Loucy (cell line): ENCODE results near the gene HMMR.

Source experiments
- H2AFZ ChIP-seq: fragments of 200-600 bp; sonication (generic); 2 replicates; pipeline ENCODE4 v1.6.0; 2016; ENCODE audit warnings: antibody characterized with exemption, mild to moderate bottlenecking, low read length, moderate library complexity
- H3F3A ChIP-seq: fragments of 200-600 bp; 2 replicates; pipeline ENCODE4 v1.6.0; 2016; ENCODE audit warnings: antibody characterized with exemption, low read depth, mild to moderate bottlenecking
- H3K27me3 ChIP-seq: fragments of 200-600 bp; sonication (generic); 2 replicates; pipeline ENCODE4 v1.6.1; 2014; ENCODE audit warnings: low read length, mild to moderate bottlenecking; ENCODE audit not compliant: insufficient read depth, poor library complexity, severe bottlenecking
- H3K36me3 ChIP-seq: fragments of 200-600 bp; sonication (generic); 2 replicates; pipeline ENCODE4 v1.6.1; 2016; ENCODE audit warnings: low read length; ENCODE audit not compliant: insufficient read depth
- H3K4me1 ChIP-seq: fragments of 200-600 bp; sonication (generic); 2 replicates; pipeline ENCODE4 v1.5.1; 2014; ENCODE audit warnings: low read length, mild to moderate bottlenecking; ENCODE audit not compliant: insufficient read depth, poor library complexity, severe bottlenecking
- H3K4me2 ChIP-seq: fragments of 200-600 bp; sonication (generic); 2 replicates; pipeline ENCODE4 v1.6.0; 2014; ENCODE audit warnings: antibody characterized with exemption, low read length, low read depth, mild to moderate bottlenecking; ENCODE audit not compliant: poor library complexity, severe bottlenecking
- H3K4me3 ChIP-seq: fragments of 200-600 bp; sonication (generic); 2 replicates; pipeline ENCODE4 v1.5.1; 2014; ENCODE audit warnings: low read length, mild to moderate bottlenecking, mixed read lengths; ENCODE audit not compliant: poor library complexity, severe bottlenecking
- H3K79me2 ChIP-seq: fragments of 200-600 bp; sonication (generic); 2 replicates; pipeline ENCODE4 v1.6.1; 2014; ENCODE audit warnings: low read length; ENCODE audit not compliant: insufficient read depth
- H3K9ac ChIP-seq: fragments of 200-600 bp; sonication (generic); 2 replicates; pipeline ENCODE4 v1.6.0; 2014; ENCODE audit warnings: mild to moderate bottlenecking, low read depth, low read length, moderate library complexity; ENCODE audit not compliant: poor library complexity, severe bottlenecking
- H3K9me2 ChIP-seq: fragments of 200-600 bp; sonication (generic); replicated peaks from 2 replicates; pipeline ENCODE4 v1.6.1; 2016; ENCODE audit warnings: low read depth, low read length, mixed read lengths
- H3K9me3 ChIP-seq: fragments of 200-600 bp; sonication (generic); 2 replicates; pipeline ENCODE4 v1.6.1; 2014; ENCODE audit warnings: mild to moderate bottlenecking, antibody characterized with exemption, low read length, low read depth; ENCODE audit not compliant: insufficient read depth
- H4K20me1 ChIP-seq: fragments of 200-600 bp; sonication (generic); 2 replicates; pipeline ENCODE4 v1.6.0; 2014; ENCODE audit warnings: antibody characterized with exemption, low read length, mild to moderate bottlenecking; ENCODE audit not compliant: insufficient read depth, poor library complexity, severe bottlenecking
- EZH2phosphoT487 ChIP-seq: fragments of 200-600 bp; IDR thresholded peaks from 2 replicates; pipeline ENCODE4 v1.6.1; 2018; ENCODE audit warnings: antibody characterized with exemption, mild to moderate bottlenecking, moderate library complexity, borderline replicate concordance
- TF ChIP-seq, protein P1 (sequence below): fragments of 200-600 bp; sonication (generic); conservative IDR thresholded peaks from 2 replicates; pipeline ENCODE4 v1.5.1; 2014; ENCODE audit warnings: mild to moderate bottlenecking, antibody characterized with exemption, low read length

HMMR gene

DNA sequence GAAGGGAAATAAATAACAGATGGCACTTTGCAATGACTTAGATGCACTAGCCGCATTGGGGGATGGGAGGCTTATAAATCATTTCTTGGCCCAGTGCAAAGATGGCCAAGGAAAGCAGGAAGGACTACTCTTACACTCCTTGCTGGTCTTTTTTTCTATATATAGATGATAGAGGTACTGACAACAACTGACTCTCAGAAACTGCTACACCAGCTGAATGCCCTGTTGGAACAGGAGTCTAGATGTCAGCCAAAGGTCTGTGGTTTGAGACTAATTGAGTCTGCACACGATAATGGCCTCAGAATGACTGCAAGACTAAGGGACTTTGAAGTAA, 21.4 kb upstream of the HMMR start:
- no peaks in the 10 kb centered on the region for H3K9me3 ChIP-seq
- TF ChIP-seq, protein P1, sequence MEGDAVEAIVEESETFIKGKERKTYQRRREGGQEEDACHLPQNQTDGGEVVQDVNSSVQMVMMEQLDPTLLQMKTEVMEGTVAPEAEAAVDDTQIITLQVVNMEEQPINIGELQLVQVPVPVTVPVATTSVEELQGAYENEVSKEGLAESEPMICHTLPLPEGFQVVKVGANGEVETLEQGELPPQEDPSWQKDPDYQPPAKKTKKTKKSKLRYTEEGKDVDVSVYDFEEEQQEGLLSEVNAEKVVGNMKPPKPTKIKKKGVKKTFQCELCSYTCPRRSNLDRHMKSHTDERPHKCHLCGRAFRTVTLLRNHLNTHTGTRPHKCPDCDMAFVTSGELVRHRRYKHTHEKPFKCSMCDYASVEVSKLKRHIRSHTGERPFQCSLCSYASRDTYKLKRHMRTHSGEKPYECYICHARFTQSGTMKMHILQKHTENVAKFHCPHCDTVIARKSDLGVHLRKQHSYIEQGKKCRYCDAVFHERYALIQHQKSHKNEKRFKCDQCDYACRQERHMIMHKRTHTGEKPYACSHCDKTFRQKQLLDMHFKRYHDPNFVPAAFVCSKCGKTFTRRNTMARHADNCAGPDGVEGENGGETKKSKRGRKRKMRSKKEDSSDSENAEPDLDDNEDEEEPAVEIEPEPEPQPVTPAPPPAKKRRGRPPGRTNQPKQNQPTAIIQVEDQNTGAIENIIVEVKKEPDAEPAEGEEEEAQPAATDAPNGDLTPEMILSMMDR, result no peak
- TF ChIP-seq EZH2phosphoT487, result no peak
- peak overlapping the region; percentile 97 for H3K9ac ChIP-seq
- H3K27me3 ChIP-seq, result no peaks in the 10 kb centered on the region
- peak overlapping the region; percentile 93 for H3K4me3 ChIP-seq
- peaks cover 46% of the 10 kb centered on the region for H3K79me2 ChIP-seq
- H4K20me1 ChIP-seq, result peaks cover 21% of the 10 kb centered on the region
- H3K36me3 ChIP-seq, result peaks cover 11% of the 10 kb centered on the region; the same call in 1 of the 2 replicates
- no peaks in the 10 kb centered on the region for H3K9me2 ChIP-seq
- no peaks in the 10 kb centered on the region for H3F3A ChIP-seq
- H2AFZ ChIP-seq, result no peak overlapping the region
- peak overlapping the region; percentile 91 for H3K4me2 ChIP-seq
- peaks cover 22% of the 10 kb centered on the region for H3K4me1 ChIP-seq

DNA sequence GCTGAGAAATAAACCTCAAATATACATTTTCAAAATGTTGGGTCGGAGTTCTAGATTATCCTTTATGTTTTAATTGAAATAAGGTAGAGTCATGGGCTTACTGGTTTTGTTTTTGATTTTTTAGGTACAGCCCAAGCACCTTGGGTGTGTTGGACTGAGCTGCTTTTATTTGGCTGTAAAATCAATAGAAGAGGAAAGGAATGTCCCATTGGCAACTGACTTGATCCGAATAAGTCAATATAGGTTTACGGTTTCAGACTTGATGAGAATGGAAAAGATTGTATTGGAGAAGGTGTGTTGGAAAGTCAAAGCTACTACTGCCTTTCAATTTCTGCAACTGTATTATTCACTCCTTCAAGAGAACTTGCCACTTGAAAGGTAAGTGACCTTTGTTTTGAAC, 19.5 kb upstream of the HMMR start:
- H3K9me2 ChIP-seq, result no peaks in the 10 kb centered on the region
- peaks cover 11% of the 10 kb centered on the region; the same call in 1 of the 2 replicates for H3K36me3 ChIP-seq
- H3K4me2 ChIP-seq, result peak overlapping the region; percentile 91
- H3K9ac ChIP-seq, result peak overlapping the region; percentile 97
- H3K4me1 ChIP-seq, result peaks cover 18% of the 10 kb centered on the region
- H3K9me3 ChIP-seq, result no peaks in the 10 kb centered on the region
- peak overlapping the region; percentile 93 for H3K4me3 ChIP-seq
- TF ChIP-seq EZH2phosphoT487, result no peak
- TF ChIP-seq, protein P1, result no peak
- H3K79me2 ChIP-seq, result peaks cover 46% of the 10 kb centered on the region
- H3K27me3 ChIP-seq, result no peaks in the 10 kb centered on the region
- peaks cover 21% of the 10 kb centered on the region for H4K20me1 ChIP-seq
- no peak overlapping the region for H2AFZ ChIP-seq
- no peaks in the 10 kb centered on the region for H3F3A ChIP-seq

DNA sequence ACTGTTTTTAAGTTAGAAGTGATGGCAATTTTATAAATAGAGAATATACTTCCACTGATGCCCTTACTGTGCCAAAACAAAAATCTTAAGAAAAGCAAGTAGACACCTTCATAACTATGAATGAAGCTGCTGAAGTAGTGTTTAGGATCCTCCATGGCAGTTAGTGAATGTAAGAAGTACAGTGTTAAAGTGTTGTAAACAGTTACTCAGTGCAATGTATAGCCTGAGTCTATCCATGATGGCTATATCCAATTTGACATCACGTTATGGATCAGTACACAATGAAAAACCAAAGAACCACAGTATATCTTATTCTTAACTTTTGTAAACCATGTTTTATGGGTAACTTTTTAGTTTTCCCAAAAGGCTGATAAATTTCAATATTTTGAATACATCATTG, 15.9 kb upstream of the HMMR start:
- H3K9me2 ChIP-seq, result no peaks in the 10 kb centered on the region
- H3K9me3 ChIP-seq, result no peaks in the 10 kb centered on the region
- peaks cover 17% of the 10 kb centered on the region for H4K20me1 ChIP-seq
- peaks cover 11% of the 10 kb centered on the region; the same call in 1 of the 2 replicates for H3K36me3 ChIP-seq
- H3K4me2 ChIP-seq, result no peak overlapping the region
- H3K4me1 ChIP-seq, result peaks cover 9% of the 10 kb centered on the region
- H3K4me3 ChIP-seq, result no peak overlapping the region
- no peaks in the 10 kb centered on the region for H3K27me3 ChIP-seq
- H3K9ac ChIP-seq, result no peak overlapping the region
- H2AFZ ChIP-seq, result no peak overlapping the region
- H3K79me2 ChIP-seq, result peaks cover 24% of the 10 kb centered on the region
- TF ChIP-seq EZH2phosphoT487, result no peak
- TF ChIP-seq, protein P1, result no peak
- H3F3A ChIP-seq, result no peaks in the 10 kb centered on the region
